ENCODE measurements around the gene CCDC121.

Gene CCDC121

DNA sequence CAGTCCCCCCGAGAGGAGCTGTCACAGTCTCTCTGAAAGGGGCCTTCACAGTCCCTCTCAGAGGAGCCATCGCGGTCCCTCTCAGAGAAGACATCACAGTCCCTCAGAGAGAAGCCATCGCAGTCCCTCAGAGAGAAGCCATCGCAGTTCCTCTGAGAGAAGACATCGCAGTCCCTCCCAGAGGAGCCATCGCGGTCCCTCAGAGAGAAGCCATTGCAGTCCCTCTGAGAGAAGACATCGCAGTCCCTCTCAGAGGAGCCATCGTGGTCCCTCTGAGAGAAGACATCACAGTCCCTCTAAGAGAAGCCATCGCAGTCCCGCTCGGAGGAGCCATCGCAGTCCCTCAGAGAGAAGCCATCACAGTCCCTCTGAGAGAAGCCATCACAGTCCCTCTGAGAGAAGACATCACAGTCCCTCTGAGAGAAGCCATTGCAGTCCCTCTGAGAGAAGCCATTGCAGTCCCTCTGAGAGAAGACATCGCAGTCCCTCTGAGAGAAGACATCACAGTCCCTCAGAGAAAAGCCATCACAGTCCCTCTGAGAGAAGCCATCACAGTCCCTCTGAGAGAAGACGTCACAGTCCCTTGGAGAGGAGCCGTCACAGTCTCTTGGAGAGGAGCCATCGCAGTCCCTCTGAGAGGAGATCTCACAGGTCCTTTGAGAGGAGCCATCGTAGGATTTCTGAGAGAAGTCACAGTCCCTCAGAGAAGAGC lies 47.2 kb downstream of the CCDC121 start:
- DNase-seq: no peak

Measured in HCEC 1CT (cell line).